SK-N-SH (cell line): Measurements from ENCODE around the gene KMT5B. TPM values are rescaled to one million over a fixed set of nuclear protein-coding genes. Genes with fewer than 3 reads are reported as not detected.
"Not testable (repeated sequence)": the region's sequence is repeated elsewhere in the genome, so short reads cannot be mapped to it uniquely, and the experiment has no call there.

Experiments
- CTCF ChIA-PET: fragments of 300-600, 350-600 bp; formaldehyde crosslinking; extraction: SDS; loops from one replicate; lab custom pipeline; 2021; lab: Yijun Ruan, JAX
- POLR2A ChIA-PET: fragments of 350-600 bp; sonication (Branson Sonifier 250); formaldehyde crosslinking; extraction: SDS; loops from one replicate; lab custom pipeline; 2020; ENCODE audit warnings: antibody characterized with exemption, inconsistent platforms; lab: Yijun Ruan, JAX
- DNase-seq: peaks from one replicate; pipeline ENCODE4 v3.0.0; 2012
- H2AFZ ChIP-seq: fragments of 200-600 bp; sonication (generic); 2 replicates; pipeline ENCODE4 v1.8.1; 2016; ENCODE audit warnings: antibody characterized with exemption, mild to moderate bottlenecking, low read depth
- H3F3A ChIP-seq: fragments of 200-600 bp; sonication (generic); replicated peaks from 2 replicates; pipeline ENCODE3; 2016; ENCODE audit warnings: antibody characterized with exemption, mild to moderate bottlenecking; ENCODE audit not compliant: insufficient read depth
- H3K27ac ChIP-seq, 2 experiments: fragments of 200-500 bp in 1 of 2; fragments of 200-600 bp in 1 of 2; sonication (Bioruptor generic) in 1 of 2; sonication (generic), shearing (Covaris generic) in 1 of 2; 2 replicates each; pipeline versions ENCODE4 v1.5.1 to v1.6.1; 2014 to 2016; ENCODE audit warnings: low read depth in 2 of 2, inconsistent platforms in 1 of 2, low read length in 1 of 2, mild to moderate bottlenecking in 1 of 2, mixed read lengths in 1 of 2
- H3K27me3 ChIP-seq: fragments of 200-600 bp; sonication (generic), shearing (Covaris generic); 2 replicates; pipeline ENCODE4 v1.6.1; 2016; ENCODE audit warnings: mixed run types; ENCODE audit not compliant: insufficient read depth
- H3K36me3 ChIP-seq, 2 experiments: fragments of 200-500 bp in 1 of 2; fragments of 200-600 bp in 1 of 2; sonication (Bioruptor generic) in 1 of 2; sonication (generic) in 1 of 2; replicated peaks in 1 of 2; 2 replicates each; pipeline versions ENCODE3 to v1.5.1; 2014 to 2016; ENCODE audit warnings: low read length in 1 of 2, mild to moderate bottlenecking in 1 of 2; ENCODE audit not compliant: insufficient read depth in 2 of 2, control insufficient read depth in 1 of 2
- H3K4me1 ChIP-seq, 2 experiments: fragments of 200-500 bp in 1 of 2; fragments of 200-600 bp in 1 of 2; sonication (Bioruptor generic) in 1 of 2; sonication (generic), shearing (Covaris generic) in 1 of 2; 2 replicates each; pipeline versions ENCODE4 v1.5.1 to v1.6.1; 2014 to 2016; ENCODE audit warnings: low read depth in 1 of 2, low read length in 1 of 2, mixed run types in 1 of 2; ENCODE audit not compliant: insufficient read depth in 2 of 2, control insufficient read depth in 1 of 2
- H3K4me2 ChIP-seq: fragments of 200-600 bp; sonication (generic), shearing (Covaris generic); 2 replicates; pipeline ENCODE4 v1.6.1; 2017; ENCODE audit warnings: mixed run types
- H3K4me3 ChIP-seq, 2 experiments: fragments of 200-500 bp in 1 of 2; fragments of 200-600 bp in 1 of 2; sonication (Bioruptor generic) in 1 of 2; sonication (generic), shearing (Covaris generic) in 1 of 2; 2 replicates each; pipeline versions ENCODE4 v1.5.1 to v1.8.1; 2014 to 2016; ENCODE audit warnings: low read depth in 2 of 2, inconsistent platforms in 1 of 2, low read length in 1 of 2, mild to moderate bottlenecking in 1 of 2, mixed read lengths in 1 of 2, moderate library complexity in 1 of 2
- H3K79me2 ChIP-seq: fragments of 200-600 bp; sonication (generic); 2 replicates; pipeline ENCODE4 v1.8.1; 2017; ENCODE audit warnings: mild to moderate bottlenecking; ENCODE audit not compliant: insufficient read depth
- H3K9ac ChIP-seq: fragments of 200-600 bp; sonication (generic); 2 replicates; pipeline ENCODE4 v1.6.1; 2017; ENCODE audit warnings: mixed run types
- H3K9me2 ChIP-seq: fragments of 200-600 bp; sonication (generic); 2 replicates; pipeline ENCODE4 v1.6.1; 2017; ENCODE audit warnings: mixed run types
- H3K9me3 ChIP-seq: fragments of 200-600 bp; sonication (generic); 2 replicates; pipeline ENCODE4 v1.6.1; 2017; ENCODE audit warnings: mixed run types, mild to moderate bottlenecking, moderate library complexity
- H4K20me1 ChIP-seq: fragments of 200-600 bp; sonication (generic); 2 replicates; pipeline ENCODE4 v1.6.1; 2017; ENCODE audit warnings: mild to moderate bottlenecking, mixed run types; ENCODE audit not compliant: insufficient read depth
- FOXM1 ChIP-seq: IDR thresholded peaks from 2 replicates; pipeline ENCODE4 v1.4.0; 2012; ENCODE audit warnings: low read depth, mild to moderate bottlenecking
- MAX ChIP-seq: IDR thresholded peaks from 2 replicates; pipeline ENCODE4 v1.4.0; 2012; ENCODE audit warnings: low read depth
- REST ChIP-seq: IDR thresholded peaks from 2 replicates; pipeline ENCODE4 v1.6.1; 2012; ENCODE audit warnings: mild to moderate bottlenecking, low read depth, low read length, moderate library complexity
- RFX5 ChIP-seq: IDR thresholded peaks from 2 replicates; pipeline ENCODE4 v1.6.1; 2012; ENCODE audit warnings: mild to moderate bottlenecking, improper control_type of control experiment, low read length
- TAF1 ChIP-seq: IDR thresholded peaks from 2 replicates; pipeline ENCODE4 v1.6.1; 2012; ENCODE audit warnings: low read depth, mild to moderate bottlenecking, low read length, moderate library complexity, borderline replicate concordance
- YY1 ChIP-seq: IDR thresholded peaks from 2 replicates; pipeline ENCODE4 v1.4.0; 2012; ENCODE audit warnings: low read depth, mild to moderate bottlenecking
- WGBS: methylation state at CpG from one replicate; pipeline ENCODE4 v1.1.6; 2017; ENCODE audit warnings: low lambda C conversion rate; 5-methylcytosine and 5-hydroxymethylcytosine counted together
- polyA plus RNA-seq, 3 experiments: library from polyadenylated mRNA; depleted of rRNA; stranded (reverse); fragments of >200 nt; gene quantifications; 2 replicates each; pipeline ENCODE4 v1.2.3, GENCODE V29; 2012
- TF ChIP-seq, protein P1 (sequence below): fragments of 150-350 bp; IDR thresholded peaks from 2 replicates; pipeline ENCODE4 v1.6.1; 2017; ENCODE audit warnings: antibody characterized with exemption, low read length, low read depth, borderline replicate concordance

The KMT5B gene
- polyA plus RNA-seq, 1 of the 3 experiments (the other 2 are of a cell fraction), result 10.4 TPM

DNA sequence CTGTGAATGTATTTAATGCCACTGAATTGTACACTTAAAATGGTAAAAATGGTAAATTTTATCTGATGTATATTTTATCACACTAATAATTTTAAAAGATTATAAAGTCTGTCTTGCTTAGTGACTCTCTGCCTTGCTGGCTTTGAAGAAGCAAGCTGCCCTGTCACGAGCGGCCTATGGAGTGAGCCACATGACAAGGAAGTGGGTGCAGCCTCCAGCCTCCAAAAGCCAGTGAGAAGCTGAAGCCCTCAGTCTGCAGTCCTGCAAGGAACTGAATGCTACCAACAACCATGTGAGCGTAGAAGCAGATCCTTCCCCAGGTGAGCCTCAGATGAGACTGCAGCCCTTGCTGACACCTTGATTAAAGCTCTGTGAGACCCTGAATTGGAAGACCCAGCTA, 38.7 kb upstream of the KMT5B start (continued):
- TF ChIP-seq REST (no peak), MAX (no peak), FOXM1 (no peak), TAF1 (no peak), RFX5 (no peak), YY1 (no peak)
- TF ChIP-seq, protein P1, sequence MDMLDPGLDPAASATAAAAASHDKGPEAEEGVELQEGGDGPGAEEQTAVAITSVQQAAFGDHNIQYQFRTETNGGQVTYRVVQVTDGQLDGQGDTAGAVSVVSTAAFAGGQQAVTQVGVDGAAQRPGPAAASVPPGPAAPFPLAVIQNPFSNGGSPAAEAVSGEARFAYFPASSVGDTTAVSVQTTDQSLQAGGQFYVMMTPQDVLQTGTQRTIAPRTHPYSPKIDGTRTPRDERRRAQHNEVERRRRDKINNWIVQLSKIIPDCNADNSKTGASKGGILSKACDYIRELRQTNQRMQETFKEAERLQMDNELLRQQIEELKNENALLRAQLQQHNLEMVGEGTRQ, result no peak
- TF ChIP-seq, all 33 proteins: peak for 0

- H3K36me3 ChIP-seq, H3K9ac ChIP-seq, H3K79me2 ChIP-seq, DNase-seq, H3K27ac ChIP-seq, H3K4me2 ChIP-seq, H3K4me3 ChIP-seq, POLR2A ChIA-PET, H3K4me1 ChIP-seq, H3F3A ChIP-seq, H3K9me3 ChIP-seq, H3K27me3 ChIP-seq, H3K9me2 ChIP-seq, H4K20me1 ChIP-seq, H2AFZ ChIP-seq: not testable (repeated sequence)
- 83% methylated on average over 5 of the region's 5 CpGs for WGBS
- CTCF ChIA-PET, result interaction anchor here (1.8 kb wide), 1 partner anchor 12 kb away, joined by 6 read pairs; no protein-coding TSS in a partner anchor
Measured at GRCh38 chr11:68244912-68245311, 31.8 kb upstream of the KMT5B start.

GRCh38 chr11:68243847-68244246, 30.8 kb upstream of the KMT5B start:
- H3K4me1 ChIP-seq, H3K27ac ChIP-seq, DNase-seq, H2AFZ ChIP-seq, H3K79me2 ChIP-seq, H3K4me3 ChIP-seq, H3K4me2 ChIP-seq, H3F3A ChIP-seq, H3K36me3 ChIP-seq, H3K27me3 ChIP-seq, H4K20me1 ChIP-seq, POLR2A ChIA-PET, H3K9ac ChIP-seq, H3K9me2 ChIP-seq, H3K9me3 ChIP-seq: not testable (repeated sequence)
- 100% methylated on average over 1 of the region's 1 CpG for WGBS
- CTCF ChIA-PET, result interaction anchor here (0.9 to 1.8 kb wide), 2 partner anchors 14 to 16 kb away, joined by 3 to 6 read pairs; no protein-coding TSS in a partner anchor
